Neural cell (in vitro differentiated cells): Measurements from ENCODE around the gene DLGAP4. TPM values are rescaled to one million over a fixed set of nuclear protein-coding genes. Genes with fewer than 3 reads are reported as not detected.

Source experiments
- H2AFZ ChIP-seq: fragments of 200-600, 300-800 bp; sonication (generic), shearing (Covaris generic); 2 replicates; pipeline ENCODE4 v1.6.0; 2014; ENCODE audit warnings: low read depth, mild to moderate bottlenecking, antibody characterized with exemption, low read length, moderate library complexity
- H3F3A ChIP-seq: fragments of 200-600 bp; shearing (Covaris generic); 2 replicates; pipeline ENCODE4 v1.6.1; 2016; ENCODE audit warnings: mild to moderate bottlenecking, moderate library complexity, mixed read lengths, antibody characterized with exemption, low read length; ENCODE audit not compliant: insufficient read depth, poor library complexity, severe bottlenecking
- H3K27ac ChIP-seq: fragments of 200-600, 300-800 bp; sonication (generic), shearing (Covaris generic); 2 replicates; pipeline ENCODE4 v1.5.1; 2014; ENCODE audit warnings: mild to moderate bottlenecking, low read length, moderate library complexity
- H3K27me3 ChIP-seq: fragments of 300-800, 200-600 bp; sonication (generic), shearing (Covaris generic); 2 replicates; pipeline ENCODE4 v1.6.0; 2014; ENCODE audit warnings: mild to moderate bottlenecking, low read depth, low read length, moderate library complexity; ENCODE audit not compliant: insufficient read depth
- H3K36me3 ChIP-seq: fragments of 300-800, 200-600 bp; sonication (generic), shearing (Covaris generic); 2 replicates; pipeline ENCODE4 v1.5.1; 2014; ENCODE audit warnings: mild to moderate bottlenecking, antibody characterized with exemption, low read length, moderate library complexity; ENCODE audit not compliant: insufficient read depth
- H3K4me2 ChIP-seq: fragments of 300-800, 200-600 bp; sonication (generic), shearing (Covaris generic); 2 replicates; pipeline ENCODE4 v1.6.0; 2014; ENCODE audit warnings: mild to moderate bottlenecking, low read length
- H3K4me3 ChIP-seq: fragments of 300-800, 200-600 bp; sonication (generic), shearing (Covaris generic); 2 replicates; pipeline ENCODE4 v1.5.1; 2014; ENCODE audit warnings: mild to moderate bottlenecking, low read length, moderate library complexity
- H3K79me2 ChIP-seq: fragments of 200-600 bp; shearing (Covaris generic); replicated peaks from 2 replicates; pipeline ENCODE4 v1.6.0; 2014; ENCODE audit warnings: mild to moderate bottlenecking, low read length, moderate library complexity; ENCODE audit not compliant: insufficient read depth
- H3K9ac ChIP-seq: fragments of 300-800, 200-600 bp; sonication (generic), shearing (Covaris generic); 2 replicates; pipeline ENCODE4 v1.6.1; 2016; ENCODE audit warnings: mild to moderate bottlenecking, low read length, mixed read lengths
- H3K9me2 ChIP-seq: fragments of 200-600 bp; shearing (Covaris generic); 2 replicates; pipeline ENCODE4 v1.6.1; 2016; ENCODE audit warnings: mild to moderate bottlenecking, low read length, mixed read lengths; ENCODE audit not compliant: insufficient read depth
- H3K9me3 ChIP-seq: fragments of 200-600, 300-800 bp; sonication (generic), shearing (Covaris generic); 2 replicates; pipeline ENCODE4 v1.6.1; 2016; ENCODE audit warnings: mild to moderate bottlenecking, mixed run types, low read length, moderate library complexity, mixed read lengths
- H4K20me1 ChIP-seq: fragments of 200-600 bp; shearing (Covaris generic); 2 replicates; pipeline ENCODE4 v1.6.1; 2016; ENCODE audit warnings: mild to moderate bottlenecking, mixed run types; ENCODE audit not compliant: insufficient read depth
- CTCF ChIP-seq: fragments of 450-650 bp; IDR thresholded peaks from 2 replicates; pipeline ENCODE4 v1.5.1; 2014; ENCODE audit warnings: antibody characterized with exemption, mild to moderate bottlenecking, moderate library complexity; ENCODE audit not compliant: poor library complexity, severe bottlenecking
- EP300 ChIP-seq: fragments of 450-650 bp; conservative IDR thresholded peaks from 2 replicates; pipeline ENCODE4 v1.6.1; 2014; ENCODE audit warnings: antibody characterized with exemption, mild to moderate bottlenecking, moderate library complexity; ENCODE audit not compliant: poor library complexity, severe bottlenecking
- EZH2 ChIP-seq: fragments of 200-600, 300-800 bp; shearing (Covaris generic), sonication (generic); IDR thresholded peaks from 2 replicates; pipeline ENCODE4 v1.6.1; 2014; ENCODE audit warnings: antibody characterized with exemption, low read length, borderline replicate concordance, mild to moderate bottlenecking; ENCODE audit not compliant: insufficient read depth, poor library complexity, severe bottlenecking
- MXI1 ChIP-seq: fragments of 450-650 bp; conservative IDR thresholded peaks from 2 replicates; pipeline ENCODE4 v1.6.1; 2014; ENCODE audit warnings: antibody characterized with exemption, mild to moderate bottlenecking; ENCODE audit not compliant: poor library complexity, severe bottlenecking
- POLR2AphosphoS5 ChIP-seq: IDR thresholded peaks from 2 replicates; pipeline ENCODE4 v1.6.1; 2012
- RAD21 ChIP-seq: fragments of 450-650 bp; conservative IDR thresholded peaks from 2 replicates; pipeline ENCODE4 v1.6.1; 2014; ENCODE audit warnings: antibody characterized with exemption, mild to moderate bottlenecking, moderate library complexity
- REST ChIP-seq: IDR thresholded peaks from 2 replicates; pipeline ENCODE4 v1.6.1; 2012; ENCODE audit warnings: borderline replicate concordance
- SMC3 ChIP-seq: fragments of 450-650 bp; conservative IDR thresholded peaks from 2 replicates; pipeline ENCODE4 v1.6.1; 2014; ENCODE audit warnings: antibody characterized with exemption, mild to moderate bottlenecking, moderate library complexity; ENCODE audit not compliant: poor library complexity
- TAF1 ChIP-seq: IDR thresholded peaks from 2 replicates; pipeline ENCODE4 v1.6.1; 2012; ENCODE audit warnings: low read depth
- polyA plus RNA-seq: library from polyadenylated mRNA; depleted of rRNA; stranded (reverse); fragments of >200 nt; gene quantifications from 2 replicates; pipeline ENCODE4 v1.2.3, GENCODE V29; 2014

DLGAP4 gene
- polyA plus RNA-seq, 1 donor from 2014 or later = 31.2 TPM

- no peaks in the 10 kb centered on the region for H4K20me1 ChIP-seq
These were observed 219.7 kb downstream of the DLGAP4 start for GRCh38 chr20:36525620-36526365.

More at GRCh38 chr20:36525620-36526365, 219.7 kb downstream of the DLGAP4 start:
- Histone ChIP-seq H3K27ac (no peak overlapping the region), H3K9ac (no peak overlapping the region), H3K9me2 (no peaks in the 10 kb centered on the region), H3K27me3 (no peaks in the 10 kb centered on the region), H3K9me3 (no peaks in the 10 kb centered on the region), H2AFZ (no peak overlapping the region), H3K4me3 (no peak overlapping the region), H3F3A (no peaks in the 10 kb centered on the region), H3K36me3 (no peaks in the 10 kb centered on the region), H3K79me2 (peaks cover 5% of the 10 kb centered on the region), H3K4me2 (no peak overlapping the region)
- no peak for TF ChIP-seq CTCF
- no peak for TF ChIP-seq TAF1
- no peak for TF ChIP-seq EZH2
- no peak for TF ChIP-seq POLR2AphosphoS5
- no peak for TF ChIP-seq RAD21
- no peak for TF ChIP-seq EP300
- no peak for TF ChIP-seq REST
- TF ChIP-seq MXI1 = no peak
- TF ChIP-seq SMC3 = no peak
